ENCODE data around the gene NEGR1. TPM values are rescaled to one million over a fixed set of nuclear protein-coding genes. Genes with fewer than 3 reads are reported as not detected.

Gene NEGR1
- total RNA-seq = 14.0 and 22.6 TPM in 2 replicates

DNA sequence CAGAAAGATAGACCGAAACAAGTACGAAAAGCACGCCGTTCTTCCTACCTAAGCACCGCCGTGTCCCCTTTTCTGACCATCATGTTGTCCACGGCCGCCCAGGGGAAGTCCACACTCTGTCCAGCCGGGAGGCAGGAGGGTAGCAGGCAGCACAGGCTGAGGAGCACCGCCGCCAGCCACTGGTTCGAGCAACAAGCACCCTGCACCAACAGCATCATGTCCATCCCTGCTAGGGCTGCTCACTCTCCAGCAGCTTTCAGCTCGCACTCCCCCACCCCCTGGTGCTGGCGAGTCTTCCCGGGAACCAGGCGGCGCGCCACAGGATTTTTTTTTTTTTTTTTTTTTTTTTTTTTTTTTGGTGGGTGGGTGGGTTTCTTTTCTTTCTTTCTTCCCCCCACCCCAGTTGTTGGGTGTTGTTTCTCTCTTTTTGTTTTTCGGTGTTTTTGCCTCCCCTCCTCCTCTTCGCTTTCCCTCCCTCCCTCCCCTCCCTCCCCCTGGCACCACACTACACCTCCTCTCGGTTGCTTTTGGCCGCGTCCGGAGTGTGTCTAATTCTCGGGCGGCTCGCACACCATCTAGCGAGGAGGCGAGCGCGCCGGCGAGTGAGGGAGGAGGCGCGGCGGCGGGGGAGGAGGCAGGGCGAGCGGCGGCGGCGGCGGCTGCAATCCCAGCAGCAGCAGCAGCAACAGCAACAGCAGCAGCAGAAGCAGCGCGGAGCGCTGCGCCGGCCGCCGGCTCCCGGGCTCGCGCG is at the start of gene NEGR1:
NEGR1 (minus strand) TSS at position 269 of the 751 bp plus-strand sequence.

